D721Med (cell line): ENCODE measurements around the gene SPATA22.

ENCODE experiments used
- DNase-seq: peaks from one replicate; pipeline ENCODE4 v3.0.0; 2011; ENCODE audit warnings: low spot score; ENCODE audit not compliant: insufficient read length
- FAIRE-seq: peaks from 2 replicates; lab custom pipeline; 2011; peaks lifted over from hg19 to GRCh38; lab: Jason Lieb, UNC
- CTCF ChIP-seq: IDR thresholded peaks from 2 replicates; pipeline ENCODE4 v1.5.1; 2012; ENCODE audit warnings: mild to moderate bottlenecking, control low read depth; ENCODE audit not compliant: insufficient read depth; ENCODE audit errors: missing control alignments

Gene SPATA22

DNA sequence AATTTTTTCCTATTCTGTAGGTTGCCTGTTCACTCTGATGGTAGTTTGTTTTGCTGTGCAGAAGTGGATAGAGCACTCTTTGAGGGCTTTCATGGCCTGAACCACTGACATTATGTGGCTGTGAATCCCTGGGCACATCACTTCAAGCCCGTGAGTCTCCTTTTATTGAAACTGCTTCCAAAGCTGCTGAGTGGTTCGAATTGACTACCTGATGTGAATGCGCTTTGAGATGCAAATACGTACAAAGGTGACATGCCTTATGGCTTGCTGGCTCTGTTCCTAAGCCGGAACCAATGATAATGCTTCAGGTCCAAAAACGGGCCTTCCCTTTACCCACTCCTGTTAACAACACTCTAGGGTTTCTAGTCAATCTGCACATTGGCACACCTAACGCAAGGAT is 38.5 kb upstream of the SPATA22 start:
- TF ChIP-seq CTCF, result no peak
- no peak for FAIRE-seq
- no peak for DNase-seq

GRCh38 chr17:3507869-3508268 is 36.2 kb upstream of the SPATA22 start:
- DNase-seq (no peak), FAIRE-seq (no peak)
- no peak for TF ChIP-seq CTCF

DNA sequence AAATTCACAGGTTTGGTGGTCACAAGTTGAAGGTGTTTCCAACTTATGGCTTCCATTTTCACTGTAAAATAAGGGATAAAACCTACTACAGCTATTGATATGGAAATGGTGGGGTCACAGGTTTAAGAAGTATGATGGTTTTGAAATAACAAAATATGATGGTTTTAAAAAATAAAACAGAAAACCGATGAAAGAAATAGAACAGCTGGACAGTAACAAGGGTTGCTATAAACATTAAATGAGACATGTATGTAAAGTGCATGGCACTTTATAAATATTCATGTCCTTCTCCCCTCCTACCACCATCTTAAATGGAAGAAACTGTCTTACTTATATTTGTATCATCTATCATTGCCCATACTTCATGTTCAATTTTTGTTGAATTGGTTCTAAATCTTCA is 35.5 kb upstream of the SPATA22 start:
- TF ChIP-seq CTCF, result no peak
- FAIRE-seq, result no peak
- no peak for DNase-seq

DNA sequence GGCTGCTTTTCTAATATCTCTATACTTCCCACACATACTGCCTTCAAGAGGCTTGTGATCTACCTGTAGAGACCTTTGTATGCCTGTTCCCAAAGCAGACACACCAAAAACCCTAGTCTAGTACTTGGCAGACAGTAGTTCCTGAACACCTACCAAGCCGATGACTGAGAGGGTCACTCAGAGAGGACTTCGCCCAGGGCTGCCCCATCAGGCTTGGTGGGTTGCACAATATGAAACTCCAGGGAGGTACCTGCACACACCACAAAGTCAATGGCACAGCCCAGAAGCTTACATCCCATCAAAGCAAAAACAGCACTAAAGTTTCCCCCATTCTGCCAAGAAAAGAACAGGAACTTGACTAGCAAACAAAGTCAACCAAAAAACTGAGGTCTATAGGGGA is 34.4 kb upstream of the SPATA22 start:
- FAIRE-seq, result no peak
- no peak for DNase-seq
- no peak for TF ChIP-seq CTCF

DNA sequence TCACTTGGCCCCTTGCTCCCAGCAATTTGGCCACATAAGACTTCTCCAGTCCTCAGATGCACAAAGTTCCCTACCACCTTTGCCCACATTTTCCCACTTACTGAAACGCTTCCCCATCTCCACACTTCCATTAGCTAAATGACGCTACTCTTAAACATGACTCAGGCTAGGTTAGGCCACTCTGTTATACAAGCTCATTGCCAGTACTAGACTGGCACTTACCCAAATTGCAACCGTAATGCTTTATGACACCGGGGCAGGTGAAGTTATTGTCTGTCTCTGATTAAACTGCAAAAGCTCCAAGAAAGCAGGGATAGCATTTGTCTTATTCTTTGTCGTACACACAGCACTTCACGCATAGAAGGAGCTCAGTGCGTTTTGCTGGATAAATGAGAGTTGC is 33.4 kb upstream of the SPATA22 start:
- no peak for TF ChIP-seq CTCF
- FAIRE-seq (no peak), DNase-seq (no peak)

- no peak for TF ChIP-seq CTCF
- DNase-seq (no peak), FAIRE-seq (no peak)
Observed at GRCh38 chr17:3503285-3503684, 31.7 kb upstream of the SPATA22 start.

GRCh38 chr17:3502466-3502865 is 30.8 kb upstream of the SPATA22 start:
- TF ChIP-seq CTCF, result no peak
- DNase-seq, result no peak
- FAIRE-seq, result no peak
